ENCODE results near the gene CSH1. TPM values are rescaled to one million over a fixed set of nuclear protein-coding genes. Genes with fewer than 3 reads are reported as not detected.
"Not testable (repeated sequence)": the region's sequence is repeated elsewhere in the genome, so short reads cannot be mapped to it uniquely, and the experiment has no call there.

CSH1 gene
- polyA plus RNA-seq, 2 of the 4 experiments (the other 2 are of a cell fraction), result not detected

GRCh38 chr17:63916566-63917185 is 20.3 kb upstream of the CSH1 start:
- DNase-seq (ENCODE audit: low read depth in 1 of 2, low spot score in 1 of 2), result no peak
- Histone ChIP-seq H3K9me3 (no peaks in the 10 kb centered on the region), H3K27ac (no peak overlapping the region), H3K4me1 (no peaks in the 10 kb centered on the region; the same call in 2 of the 3 replicates), H3K4me3 (no peak overlapping the region), H3K4me2 (no peak overlapping the region)
- TF ChIP-seq E2F6 (IDR thresholded peaks at IDR 0.05; ENCODE audit: borderline replicate concordance, low read depth) (no peak), CTCF (IDR thresholded peaks at IDR 0.05) (no peak), ZNF302 (CRISPR knock-in tag; IDR thresholded peaks at IDR 0.05) (no peak), RCOR1 (IDR thresholded peaks at IDR 0.05; ENCODE audit: low read depth, low read length) (no peak), ELK1 (IDR thresholded peaks at IDR 0.05; ENCODE audit: low read depth, low read length) (no peak), RNF2 (IDR thresholded peaks at IDR 0.05; ENCODE audit: borderline replicate concordance, low read depth) (no peak), NFE2L2 (conservative IDR thresholded peaks at IDR 0.05; ENCODE audit: low read length) (no peak), KDM1A (IDR thresholded peaks at IDR 0.05; ENCODE audit: low read depth) (no peak), CBX8 (IDR thresholded peaks at IDR 0.05) (no peak), SMC3 (IDR thresholded peaks at IDR 0.05) (no peak), BHLHE40 (IDR thresholded peaks at IDR 0.05; ENCODE audit: low read depth, low read length) (no peak), ESRRA (IDR thresholded peaks at IDR 0.05; ENCODE audit: borderline replicate concordance, low read length) (no peak), HOXB5 (CRISPR knock-in tag; IDR thresholded peaks at IDR 0.05) (no peak), GATA3 (IDR thresholded peaks at IDR 0.05; ENCODE audit: borderline replicate concordance) (no peak), TFCP2L1 (CRISPR knock-in tag; IDR thresholded peaks at IDR 0.05) (no peak), NR3C1 (IDR thresholded peaks at IDR 0.05) (no peak), MAX (IDR thresholded peaks at IDR 0.05) (no peak), HEYL (CRISPR knock-in tag; IDR thresholded peaks at IDR 0.05) (no peak)
- POLR2A ChIA-PET, result no interaction called here
- CTCF ChIA-PET, result interaction anchor here (0.8 to 16.7 kb wide), 11 partner anchors 12 to 496 kb away, joined by 3 to 386 read pairs (median 70); partner anchors contain the start of genes CD79B, ERN1 and ICAM2
- ATAC-seq, result no peak
- 60% methylated on average over 12 of the region's 12 CpGs for WGBS (ENCODE audit: missing lambda C conversion rate)
- no peak for FAIRE-seq

GRCh38 chr17:63915753-63916152 is 19.4 kb upstream of the CSH1 start:
- not testable (repeated sequence) for FAIRE-seq; H3K9me3 ChIP-seq; H3K4me2 ChIP-seq; ATAC-seq; H3K4me1 ChIP-seq; DNase-seq (ENCODE audit: low read depth in 1 of 2, low spot score in 1 of 2); H3K27ac ChIP-seq; H3K4me3 ChIP-seq
- WGBS (ENCODE audit: missing lambda C conversion rate), result 22% methylated on average over 10 of the region's 10 CpGs
- ChIA-PET POLR2A (interaction anchor here (0.6 kb wide), 1 partner anchor 55 kb away, joined by 3 read pairs; no protein-coding TSS in a partner anchor), CTCF (interaction anchor here (1.0 to 16.7 kb wide), 8 partner anchors 11 to 217 kb away, joined by 3 to 386 read pairs (median 40); partner anchors contain the start of genes ERN1 and ICAM2)

GRCh38 chr17:63914471-63914870 is 18.1 kb upstream of the CSH1 start:
- ChIA-PET POLR2A (no interaction called here), CTCF (interaction anchor here (0.6 to 16.7 kb wide), 6 partner anchors 9 to 380 kb away, joined by 3 to 386 read pairs (median 37); partner anchors contain the start of genes ERN1 and ICAM2)
- Histone ChIP-seq H3K4me2 (no peak overlapping the region), H3K27ac (no peak overlapping the region), H3K9me3 (no peaks in the 10 kb centered on the region), H3K4me3 (no peak overlapping the region), H3K4me1 (no peaks in the 10 kb centered on the region; the same call in 2 of the 3 replicates)
- no peak for TF ChIP-seq NPAS2 (CRISPR knock-in tag; IDR thresholded peaks at IDR 0.05; ENCODE audit: borderline replicate concordance)
- no peak for TF ChIP-seq MAFK (IDR thresholded peaks at IDR 0.05; ENCODE audit: partially characterized antibody)
- no peak for TF ChIP-seq ZFP36 (IDR thresholded peaks at IDR 0.05; ENCODE audit: borderline replicate concordance, partially characterized antibody)
- FAIRE-seq (no peak), DNase-seq (ENCODE audit: low read depth in 1 of 2, low spot score in 1 of 2) (no peak), ATAC-seq (no peak)
- 89% methylated on average over 7 of the region's 7 CpGs for WGBS (ENCODE audit: missing lambda C conversion rate)

Measured in A549 (cell line).